ENCODE measurements around the gene SCARF2. TPM values are rescaled to one million over a fixed set of nuclear protein-coding genes. Genes with fewer than 3 reads are reported as not detected.
A peak's percentile ranks its signal among the peaks of the same experiment; 100 is the strongest.
"Not testable (repeated sequence)": the region's sequence is repeated elsewhere in the genome, so short reads cannot be mapped to it uniquely, and the experiment has no call there.

SCARF2 gene
- total RNA-seq, 1 experiment from 2014 or later: 17.0 TPM

GRCh38 chr22:20423008-20423905 lies 14.4 kb downstream of the SCARF2 start:
- DNase-seq (ENCODE audit: low read depth, low spot score): no peak
- in situ Hi-C loops (cut with HindIII; ENCODE audit: low pct_unique_long_range_greater_than_20kb, low sequenced_read_pairs): no loop called here

- DNase-seq (ENCODE audit: low read depth, low spot score): no peak
- in situ Hi-C loops (cut with HindIII; ENCODE audit: low pct_unique_long_range_greater_than_20kb, low sequenced_read_pairs): no loop called here
Measured at GRCh38 chr22:20422271-20423007, 15.2 kb downstream of the SCARF2 start.

GRCh38 chr22:20421507-20421874 lies 16.1 kb downstream of the SCARF2 start:
- no peak for DNase-seq (ENCODE audit: low read depth, low spot score)
- in situ Hi-C loops (cut with HindIII; ENCODE audit: low pct_unique_long_range_greater_than_20kb, low sequenced_read_pairs): no loop called here

GRCh38 chr22:20420157-20420842 lies 17.3 kb downstream of the SCARF2 start:
- no peak for DNase-seq (ENCODE audit: low read depth, low spot score)
- in situ Hi-C loops (cut with HindIII; ENCODE audit: low pct_unique_long_range_greater_than_20kb, low sequenced_read_pairs): no loop called here

GRCh38 chr22:20419664-20419951 lies 18.0 kb downstream of the SCARF2 start:
- no peak for DNase-seq (ENCODE audit: low read depth, low spot score)
- in situ Hi-C loops (cut with HindIII; ENCODE audit: low pct_unique_long_range_greater_than_20kb, low sequenced_read_pairs): no loop called here

- in situ Hi-C loops (cut with HindIII; ENCODE audit: low pct_unique_long_range_greater_than_20kb, low sequenced_read_pairs): no loop called here
- peak; percentile 82 for DNase-seq (ENCODE audit: low read depth, low spot score)
Measured at GRCh38 chr22:20418211-20418788, 19.3 kb downstream of the SCARF2 start.

- in situ Hi-C loops (cut with HindIII; ENCODE audit: low pct_unique_long_range_greater_than_20kb, low sequenced_read_pairs); DNase-seq (ENCODE audit: low read depth, low spot score): not testable (repeated sequence)
Measured at GRCh38 chr22:20415699-20416098, 21.9 kb downstream of the SCARF2 start.

GRCh38 chr22:20415241-20415640 lies 22.4 kb downstream of the SCARF2 start:
- in situ Hi-C loops (cut with HindIII; ENCODE audit: low pct_unique_long_range_greater_than_20kb, low sequenced_read_pairs); DNase-seq (ENCODE audit: low read depth, low spot score): not testable (repeated sequence)

GRCh38 chr22:20414450-20414849 lies 23.2 kb downstream of the SCARF2 start:
- in situ Hi-C loops (cut with HindIII; ENCODE audit: low pct_unique_long_range_greater_than_20kb, low sequenced_read_pairs): no loop called here

GRCh38 chr22:20414059-20414440 lies 23.6 kb downstream of the SCARF2 start:
- in situ Hi-C loops (cut with HindIII; ENCODE audit: low pct_unique_long_range_greater_than_20kb, low sequenced_read_pairs): no loop called here
- DNase-seq (ENCODE audit: low read depth, low spot score): no peak

More at GRCh38 chr22:20414450-20414849, 23.2 kb downstream of the SCARF2 start:
- no peak for DNase-seq (ENCODE audit: low read depth, low spot score)

GRCh38 chr22:20413217-20414058 lies 24.2 kb downstream of the SCARF2 start:
- in situ Hi-C loops (cut with HindIII; ENCODE audit: low pct_unique_long_range_greater_than_20kb, low sequenced_read_pairs): no loop called here
- DNase-seq (ENCODE audit: low read depth, low spot score): no peak

GRCh38 chr22:20412474-20413216 lies 25.0 kb downstream of the SCARF2 start:
- no peak for DNase-seq (ENCODE audit: low read depth, low spot score)
- in situ Hi-C loops (cut with HindIII; ENCODE audit: low pct_unique_long_range_greater_than_20kb, low sequenced_read_pairs): no loop called here

- DNase-seq (ENCODE audit: low read depth, low spot score); in situ Hi-C loops (cut with HindIII; ENCODE audit: low pct_unique_long_range_greater_than_20kb, low sequenced_read_pairs): not testable (repeated sequence)
Measured at GRCh38 chr22:20409385-20409784, 28.2 kb downstream of the SCARF2 start.

- in situ Hi-C loops (cut with HindIII; ENCODE audit: low pct_unique_long_range_greater_than_20kb, low sequenced_read_pairs): no loop called here
- DNase-seq (ENCODE audit: low read depth, low spot score): no peak
Measured at GRCh38 chr22:20408891-20409290, 28.7 kb downstream of the SCARF2 start.

- DNase-seq (ENCODE audit: low read depth, low spot score): no peak
- in situ Hi-C loops (cut with HindIII; ENCODE audit: low pct_unique_long_range_greater_than_20kb, low sequenced_read_pairs): no loop called here
Measured at GRCh38 chr22:20407829-20408228, 29.8 kb downstream of the SCARF2 start.

- no peak for DNase-seq (ENCODE audit: low read depth, low spot score)
- in situ Hi-C loops (cut with HindIII; ENCODE audit: low pct_unique_long_range_greater_than_20kb, low sequenced_read_pairs): no loop called here
Measured at GRCh38 chr22:20406686-20407408, 30.8 kb downstream of the SCARF2 start.

All from SK-MEL-5 (cell line).